GM06990 (cell line): Measurements from ENCODE around the gene USP25.

Source experiments
- DNase-seq: peaks from one replicate; pipeline ENCODE4 v3.0.0-alpha.2; 2011; ENCODE audit not compliant: insufficient read length; ENCODE audit errors: extremely low read depth
- H3K27me3 ChIP-seq: replicated peaks from 2 replicates; pipeline ENCODE4 v1.6.0; 2011; ENCODE audit warnings: low read length; ENCODE audit not compliant: control insufficient read depth, insufficient read depth
- H3K36me3 ChIP-seq: 2 replicates; pipeline ENCODE4 v1.5.1; 2011; ENCODE audit warnings: low read length; ENCODE audit not compliant: control insufficient read depth, insufficient read depth
- H3K4me3 ChIP-seq: replicated peaks from 2 replicates; pipeline ENCODE4 v1.5.1; 2011; ENCODE audit warnings: low read depth, mild to moderate bottlenecking, control low read depth, low read length
- TF ChIP-seq, protein P1 (sequence below): IDR thresholded peaks from 2 replicates; pipeline ENCODE4 v1.5.1; 2011; ENCODE audit warnings: low read length, control low read depth, mild to moderate bottlenecking, inconsistent platforms; ENCODE audit not compliant: insufficient read depth, poor library complexity, severe bottlenecking

Gene USP25

DNA sequence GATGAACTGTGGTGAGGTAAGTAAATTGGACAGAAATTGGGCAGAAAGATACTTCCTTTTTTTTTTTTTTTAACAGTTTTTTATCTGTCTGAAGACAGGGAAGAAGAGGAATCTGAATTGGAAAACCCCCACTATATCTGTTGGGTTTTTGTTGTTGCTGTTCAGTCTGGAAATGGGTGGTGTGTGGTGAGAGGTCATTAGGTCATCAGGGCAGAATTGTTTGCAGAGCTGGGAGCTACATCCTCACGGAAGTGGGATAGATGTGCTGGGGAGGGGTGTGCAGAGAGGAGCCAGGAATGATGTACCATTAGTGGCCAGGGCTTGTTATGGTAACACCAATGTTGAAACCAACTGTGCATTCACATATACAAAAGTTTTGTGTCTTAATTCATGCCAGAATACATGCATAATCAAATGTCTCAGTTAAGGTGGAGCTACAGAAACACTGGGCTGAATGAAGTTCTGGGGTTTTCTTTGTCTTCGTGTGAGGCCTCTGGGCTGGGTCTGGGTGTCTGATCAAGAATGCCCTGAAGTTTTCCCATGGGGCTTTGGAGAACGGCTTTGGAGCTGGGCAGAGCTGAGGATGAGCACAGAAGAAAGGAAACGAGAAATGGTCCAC is 12.4 kb downstream of the USP25 start:
- no peak for DNase-seq
- no peak overlapping the region for H3K4me3 ChIP-seq
- H3K36me3 ChIP-seq: no peaks in the 10 kb centered on the region
- TF ChIP-seq, protein P1, sequence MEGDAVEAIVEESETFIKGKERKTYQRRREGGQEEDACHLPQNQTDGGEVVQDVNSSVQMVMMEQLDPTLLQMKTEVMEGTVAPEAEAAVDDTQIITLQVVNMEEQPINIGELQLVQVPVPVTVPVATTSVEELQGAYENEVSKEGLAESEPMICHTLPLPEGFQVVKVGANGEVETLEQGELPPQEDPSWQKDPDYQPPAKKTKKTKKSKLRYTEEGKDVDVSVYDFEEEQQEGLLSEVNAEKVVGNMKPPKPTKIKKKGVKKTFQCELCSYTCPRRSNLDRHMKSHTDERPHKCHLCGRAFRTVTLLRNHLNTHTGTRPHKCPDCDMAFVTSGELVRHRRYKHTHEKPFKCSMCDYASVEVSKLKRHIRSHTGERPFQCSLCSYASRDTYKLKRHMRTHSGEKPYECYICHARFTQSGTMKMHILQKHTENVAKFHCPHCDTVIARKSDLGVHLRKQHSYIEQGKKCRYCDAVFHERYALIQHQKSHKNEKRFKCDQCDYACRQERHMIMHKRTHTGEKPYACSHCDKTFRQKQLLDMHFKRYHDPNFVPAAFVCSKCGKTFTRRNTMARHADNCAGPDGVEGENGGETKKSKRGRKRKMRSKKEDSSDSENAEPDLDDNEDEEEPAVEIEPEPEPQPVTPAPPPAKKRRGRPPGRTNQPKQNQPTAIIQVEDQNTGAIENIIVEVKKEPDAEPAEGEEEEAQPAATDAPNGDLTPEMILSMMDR: no peak
- no peaks in the 10 kb centered on the region for H3K27me3 ChIP-seq

DNA sequence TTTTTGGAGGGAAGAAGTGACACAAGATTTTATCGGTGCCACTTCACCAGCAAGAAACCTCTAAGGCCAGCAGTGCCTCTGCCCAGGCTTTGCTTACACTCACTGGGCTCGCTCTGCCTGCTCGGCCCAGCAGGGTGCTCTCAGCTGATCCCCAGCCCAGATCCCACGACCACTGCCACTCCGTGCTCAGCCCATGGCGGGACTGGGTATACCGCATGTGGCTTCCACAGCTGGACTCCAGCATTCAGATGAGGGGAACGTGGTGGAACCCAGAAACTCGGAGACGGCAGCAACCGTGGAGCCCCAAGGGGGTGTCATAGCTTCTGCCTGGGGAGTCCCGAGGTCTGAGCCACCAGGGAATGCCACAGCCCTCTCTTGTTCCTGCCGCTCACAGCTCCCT is 12.9 kb downstream of the USP25 start:
- H3K27me3 ChIP-seq: no peaks in the 10 kb centered on the region
- TF ChIP-seq, protein P1: no peak
- H3K4me3 ChIP-seq: no peak overlapping the region
- no peaks in the 10 kb centered on the region for H3K36me3 ChIP-seq
- DNase-seq: no peak

DNA sequence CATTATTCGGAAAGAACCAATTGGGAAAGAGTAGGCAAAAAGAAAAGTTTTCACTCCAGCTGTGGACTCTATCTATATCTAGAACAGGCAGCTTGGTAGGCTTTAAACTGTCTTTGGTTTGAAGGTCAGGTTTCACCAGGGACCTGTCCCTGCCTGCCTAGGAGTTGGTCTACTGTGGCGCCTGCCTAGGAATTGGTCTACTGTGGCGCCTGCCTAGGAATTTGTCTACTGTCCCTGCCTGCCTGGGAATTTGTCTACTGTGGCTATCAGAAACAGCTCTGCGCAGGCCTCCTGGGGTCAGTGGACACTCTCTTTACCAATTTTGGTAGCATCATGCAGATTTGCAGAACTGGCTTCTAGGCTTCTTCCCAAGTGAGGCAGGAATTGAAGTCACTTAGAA is 13.8 kb downstream of the USP25 start:
- H3K27me3 ChIP-seq: no peaks in the 10 kb centered on the region
- no peak overlapping the region for H3K4me3 ChIP-seq
- H3K36me3 ChIP-seq: no peaks in the 10 kb centered on the region
- DNase-seq: no peak
- TF ChIP-seq, protein P1: no peak

DNA sequence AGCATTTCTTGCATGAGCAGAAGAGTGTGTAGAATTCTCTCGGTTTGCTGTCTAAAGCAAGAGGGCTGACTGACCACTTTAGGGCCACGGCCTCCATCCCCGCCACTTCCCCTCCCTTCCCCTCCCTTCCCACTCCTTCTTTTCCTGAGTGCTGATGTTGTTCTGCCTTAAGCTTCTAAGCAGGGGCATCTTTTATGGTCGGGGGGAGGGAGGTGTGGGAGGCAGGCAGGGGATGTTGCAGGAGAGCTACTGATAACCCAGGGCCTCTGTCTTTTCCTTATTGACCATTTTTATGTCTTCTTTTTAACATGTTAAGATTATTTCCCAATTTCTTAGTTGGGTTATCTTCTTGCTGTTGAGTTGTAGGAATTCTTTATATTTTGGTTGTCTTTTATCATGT is 15.1 kb downstream of the USP25 start:
- DNase-seq: no peak
- Histone ChIP-seq H3K36me3 (no peaks in the 10 kb centered on the region), H3K27me3 (no peaks in the 10 kb centered on the region), H3K4me3 (no peak overlapping the region)
- TF ChIP-seq, protein P1: no peak

DNA sequence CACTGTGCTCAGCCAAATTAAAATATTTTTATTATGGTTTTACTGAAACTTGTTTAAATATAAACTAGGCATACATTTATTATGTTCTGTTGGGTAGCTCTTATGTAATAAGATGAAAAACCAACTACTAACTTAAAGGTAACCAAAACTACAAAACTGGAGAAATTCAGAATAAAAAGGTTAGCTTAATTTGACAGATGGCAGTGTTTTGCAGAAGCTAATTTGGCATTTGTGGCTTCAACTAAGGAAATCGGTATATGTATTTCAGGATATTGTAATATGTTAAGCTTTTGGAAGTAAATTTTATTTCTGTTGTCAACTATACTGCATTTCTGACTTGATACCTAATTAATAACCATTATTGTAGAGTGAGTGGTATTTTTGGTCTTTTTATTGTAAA is 18.8 kb downstream of the USP25 start:
- TF ChIP-seq, protein P1: no peak
- no peaks in the 10 kb centered on the region for H3K27me3 ChIP-seq
- no peaks in the 10 kb centered on the region for H3K36me3 ChIP-seq
- no peak for DNase-seq
- H3K4me3 ChIP-seq: no peak overlapping the region

DNA sequence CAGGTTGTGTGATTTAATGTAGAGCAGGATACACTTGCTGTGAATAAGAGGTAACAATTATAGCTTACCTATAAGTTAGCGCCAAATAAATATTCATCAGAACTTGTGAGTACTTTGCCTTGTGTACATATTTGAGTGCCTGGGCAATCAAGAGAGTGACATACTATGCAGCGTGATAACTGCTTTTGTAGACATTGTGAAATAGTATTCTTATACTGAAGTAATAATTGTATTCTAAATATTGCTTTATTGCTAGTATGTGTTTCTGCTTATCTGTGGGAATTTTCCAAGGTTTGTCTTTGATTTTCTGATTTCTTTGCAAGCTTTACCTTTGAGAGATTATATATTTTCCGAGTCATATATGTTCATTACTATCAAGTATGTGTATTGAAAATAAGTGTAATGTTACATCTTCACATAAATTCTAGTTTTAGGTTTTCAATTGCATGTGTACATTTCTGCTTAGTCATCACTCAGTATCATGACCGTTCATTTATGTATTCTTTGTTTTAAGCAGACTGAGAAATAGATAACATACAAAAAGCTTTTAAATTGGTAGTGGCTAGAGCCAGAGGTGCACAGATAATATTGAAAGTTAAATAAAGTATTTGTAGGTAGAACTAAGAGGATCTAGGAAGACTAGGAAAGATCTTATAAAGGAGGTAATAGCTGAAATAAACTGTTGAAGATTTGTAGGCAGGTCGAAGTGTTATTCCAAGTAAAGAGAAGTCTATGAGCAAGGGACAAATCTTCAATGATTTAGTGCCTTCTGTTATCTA is 19.5 kb downstream of the USP25 start:
- no peaks in the 10 kb centered on the region for H3K27me3 ChIP-seq

More for the DNA sequence above, 19.5 kb downstream of the USP25 start:
- Histone ChIP-seq H3K36me3 (no peaks in the 10 kb centered on the region), H3K4me3 (no peak overlapping the region)
- DNase-seq: no peak
- TF ChIP-seq, protein P1: no peak
